ENCODE data around the gene MOSPD3.

- TF ChIP-seq, protein P1, sequence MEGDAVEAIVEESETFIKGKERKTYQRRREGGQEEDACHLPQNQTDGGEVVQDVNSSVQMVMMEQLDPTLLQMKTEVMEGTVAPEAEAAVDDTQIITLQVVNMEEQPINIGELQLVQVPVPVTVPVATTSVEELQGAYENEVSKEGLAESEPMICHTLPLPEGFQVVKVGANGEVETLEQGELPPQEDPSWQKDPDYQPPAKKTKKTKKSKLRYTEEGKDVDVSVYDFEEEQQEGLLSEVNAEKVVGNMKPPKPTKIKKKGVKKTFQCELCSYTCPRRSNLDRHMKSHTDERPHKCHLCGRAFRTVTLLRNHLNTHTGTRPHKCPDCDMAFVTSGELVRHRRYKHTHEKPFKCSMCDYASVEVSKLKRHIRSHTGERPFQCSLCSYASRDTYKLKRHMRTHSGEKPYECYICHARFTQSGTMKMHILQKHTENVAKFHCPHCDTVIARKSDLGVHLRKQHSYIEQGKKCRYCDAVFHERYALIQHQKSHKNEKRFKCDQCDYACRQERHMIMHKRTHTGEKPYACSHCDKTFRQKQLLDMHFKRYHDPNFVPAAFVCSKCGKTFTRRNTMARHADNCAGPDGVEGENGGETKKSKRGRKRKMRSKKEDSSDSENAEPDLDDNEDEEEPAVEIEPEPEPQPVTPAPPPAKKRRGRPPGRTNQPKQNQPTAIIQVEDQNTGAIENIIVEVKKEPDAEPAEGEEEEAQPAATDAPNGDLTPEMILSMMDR (conservative IDR thresholded peaks at IDR 0.05; ENCODE audit: low read length): no peak; the same call in 1 of the 2 replicates
- TF ChIP-seq EZH2phosphoT487 (IDR thresholded peaks at IDR 0.05; ENCODE audit: borderline replicate concordance, low read depth, low read length): no peak
These were observed 1.3 kb downstream of the MOSPD3 start for GRCh38 chr7:100613412-100614175.

Data from OCI-LY7 (cell line).